ENCODE data around the gene CPNE5. TPM values are rescaled to one million over a fixed set of nuclear protein-coding genes. Genes with fewer than 3 reads are reported as not detected.

CPNE5 gene
- total RNA-seq, 1 donor from 2014 or later, result 2.9 TPM

DNA sequence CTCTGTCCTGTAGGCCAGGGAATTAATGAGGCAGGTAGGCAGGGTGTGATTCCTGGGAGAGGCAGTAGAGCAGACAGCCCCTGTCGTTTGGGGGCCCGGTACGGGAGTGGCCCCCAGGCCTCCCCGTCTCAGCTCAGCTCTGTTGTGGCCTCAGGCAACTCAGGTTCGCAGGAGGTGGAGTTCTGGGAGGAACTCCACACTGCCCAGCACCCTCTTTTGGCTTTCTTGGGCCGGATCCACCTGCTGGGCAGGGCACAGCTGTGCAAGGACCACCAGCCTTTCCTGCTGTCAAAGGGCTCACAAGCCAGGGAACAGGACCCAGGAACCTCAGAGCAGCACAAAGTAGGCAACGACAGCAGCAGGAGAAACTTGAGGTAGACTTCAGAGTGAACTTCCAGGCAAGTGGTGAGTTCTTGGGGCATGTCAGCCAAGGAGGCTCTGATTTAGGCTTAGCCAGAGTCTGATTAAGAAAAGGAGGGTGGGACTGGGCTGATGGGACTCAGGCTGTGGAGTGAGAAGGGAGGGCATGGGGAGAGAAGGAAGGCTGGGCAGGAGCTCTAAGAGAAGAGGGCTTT is 104.7 kb downstream of the CPNE5 start:
- H3K4me3 Mint-ChIP-seq (ENCODE audit: unreplicated experiment), result no peak overlapping the region
- DNase-seq, result no peak
- H3K27ac Mint-ChIP-seq (ENCODE audit: unreplicated experiment), result no peak overlapping the region
- TF ChIP-seq, protein P1, sequence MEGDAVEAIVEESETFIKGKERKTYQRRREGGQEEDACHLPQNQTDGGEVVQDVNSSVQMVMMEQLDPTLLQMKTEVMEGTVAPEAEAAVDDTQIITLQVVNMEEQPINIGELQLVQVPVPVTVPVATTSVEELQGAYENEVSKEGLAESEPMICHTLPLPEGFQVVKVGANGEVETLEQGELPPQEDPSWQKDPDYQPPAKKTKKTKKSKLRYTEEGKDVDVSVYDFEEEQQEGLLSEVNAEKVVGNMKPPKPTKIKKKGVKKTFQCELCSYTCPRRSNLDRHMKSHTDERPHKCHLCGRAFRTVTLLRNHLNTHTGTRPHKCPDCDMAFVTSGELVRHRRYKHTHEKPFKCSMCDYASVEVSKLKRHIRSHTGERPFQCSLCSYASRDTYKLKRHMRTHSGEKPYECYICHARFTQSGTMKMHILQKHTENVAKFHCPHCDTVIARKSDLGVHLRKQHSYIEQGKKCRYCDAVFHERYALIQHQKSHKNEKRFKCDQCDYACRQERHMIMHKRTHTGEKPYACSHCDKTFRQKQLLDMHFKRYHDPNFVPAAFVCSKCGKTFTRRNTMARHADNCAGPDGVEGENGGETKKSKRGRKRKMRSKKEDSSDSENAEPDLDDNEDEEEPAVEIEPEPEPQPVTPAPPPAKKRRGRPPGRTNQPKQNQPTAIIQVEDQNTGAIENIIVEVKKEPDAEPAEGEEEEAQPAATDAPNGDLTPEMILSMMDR (IDR thresholded peaks at IDR 0.05; ENCODE audit: partially characterized antibody, unreplicated experiment), result no peak
- H3K27me3 Mint-ChIP-seq (ENCODE audit: unreplicated experiment), result peaks cover 3% of the 10 kb centered on the region
- H3K4me1 Mint-ChIP-seq (ENCODE audit: low read depth, unreplicated experiment), result peaks cover 3% of the 10 kb centered on the region
- no peaks in the 10 kb centered on the region for H3K36me3 Mint-ChIP-seq (ENCODE audit: unreplicated experiment)
- H3K9me3 Mint-ChIP-seq (ENCODE audit: unreplicated experiment), result peaks cover 2% of the 10 kb centered on the region

DNA sequence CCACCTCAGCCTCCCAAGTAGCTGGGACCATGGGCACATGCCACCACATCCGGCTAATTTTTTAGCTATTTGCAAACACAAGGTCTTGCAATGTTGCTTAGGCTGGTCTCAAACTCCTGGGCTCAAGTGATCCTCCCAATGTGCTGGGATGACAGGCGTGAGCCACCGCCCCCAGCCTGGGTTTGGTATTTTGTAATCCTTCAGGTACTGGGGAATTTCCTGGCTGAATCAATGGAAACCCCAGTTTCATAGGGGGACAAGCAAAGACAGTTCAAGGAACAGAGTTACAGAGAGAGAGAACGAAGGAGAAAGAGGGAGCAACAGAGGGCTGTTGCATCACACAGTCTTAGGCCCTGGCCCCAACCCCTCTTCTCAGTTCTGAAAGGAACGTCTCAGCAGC is 105.9 kb downstream of the CPNE5 start:
- TF ChIP-seq, protein P1 (IDR thresholded peaks at IDR 0.05; ENCODE audit: partially characterized antibody, unreplicated experiment), result no peak
- no peaks in the 10 kb centered on the region for H3K36me3 Mint-ChIP-seq (ENCODE audit: unreplicated experiment)
- peaks cover 6% of the 10 kb centered on the region for H3K4me1 Mint-ChIP-seq (ENCODE audit: low read depth, unreplicated experiment)
- peaks cover 2% of the 10 kb centered on the region for H3K9me3 Mint-ChIP-seq (ENCODE audit: unreplicated experiment)
- peaks cover 3% of the 10 kb centered on the region for H3K27me3 Mint-ChIP-seq (ENCODE audit: unreplicated experiment)
- no peak overlapping the region for H3K4me3 Mint-ChIP-seq (ENCODE audit: unreplicated experiment)
- no peak for DNase-seq
- H3K27ac Mint-ChIP-seq (ENCODE audit: unreplicated experiment), result no peak overlapping the region

DNA sequence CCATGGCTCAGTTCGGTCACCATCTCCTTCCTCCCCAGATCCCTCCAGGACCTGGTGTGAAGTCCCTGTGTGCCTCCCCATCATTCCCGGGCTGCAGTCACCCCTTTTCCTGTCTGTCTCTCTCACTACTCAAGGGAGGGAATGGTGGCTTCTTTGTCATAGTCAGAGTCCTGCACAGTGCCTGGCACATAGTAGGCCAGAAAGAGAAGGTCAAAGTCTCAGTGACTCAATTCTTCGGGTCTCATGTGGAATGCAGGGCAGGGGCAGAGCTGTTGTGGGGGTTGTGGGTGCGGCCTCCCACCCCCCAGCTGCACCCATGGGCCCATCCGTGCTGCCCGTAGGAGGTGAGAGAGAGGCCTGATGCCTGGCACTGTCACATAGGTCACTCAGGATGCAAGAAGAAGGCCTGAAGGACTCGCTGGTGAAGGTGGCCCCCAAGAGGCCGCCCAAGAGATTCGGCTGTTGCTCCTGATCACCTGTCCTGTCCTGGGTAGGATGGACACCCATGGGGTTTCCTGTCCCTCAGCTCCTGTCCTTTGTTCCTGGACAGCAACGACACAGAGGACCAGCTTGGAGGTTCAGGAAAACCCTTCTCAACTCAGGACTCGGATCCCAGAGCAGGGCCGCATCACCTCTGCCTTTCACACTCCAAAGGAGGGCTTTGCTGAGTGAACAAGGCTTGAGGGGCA is 107.5 kb downstream of the CPNE5 start:
- H3K36me3 Mint-ChIP-seq (ENCODE audit: unreplicated experiment), result no peaks in the 10 kb centered on the region
- DNase-seq, result no peak
- peaks cover 16% of the 10 kb centered on the region for H3K4me1 Mint-ChIP-seq (ENCODE audit: low read depth, unreplicated experiment)
- TF ChIP-seq, protein P1 (IDR thresholded peaks at IDR 0.05; ENCODE audit: partially characterized antibody, unreplicated experiment), result no peak
- peaks cover 6% of the 10 kb centered on the region for H3K9me3 Mint-ChIP-seq (ENCODE audit: unreplicated experiment)
- no peak overlapping the region for H3K27ac Mint-ChIP-seq (ENCODE audit: unreplicated experiment)
- H3K27me3 Mint-ChIP-seq (ENCODE audit: unreplicated experiment), result peaks cover 6% of the 10 kb centered on the region
- no peak overlapping the region for H3K4me3 Mint-ChIP-seq (ENCODE audit: unreplicated experiment)

DNA sequence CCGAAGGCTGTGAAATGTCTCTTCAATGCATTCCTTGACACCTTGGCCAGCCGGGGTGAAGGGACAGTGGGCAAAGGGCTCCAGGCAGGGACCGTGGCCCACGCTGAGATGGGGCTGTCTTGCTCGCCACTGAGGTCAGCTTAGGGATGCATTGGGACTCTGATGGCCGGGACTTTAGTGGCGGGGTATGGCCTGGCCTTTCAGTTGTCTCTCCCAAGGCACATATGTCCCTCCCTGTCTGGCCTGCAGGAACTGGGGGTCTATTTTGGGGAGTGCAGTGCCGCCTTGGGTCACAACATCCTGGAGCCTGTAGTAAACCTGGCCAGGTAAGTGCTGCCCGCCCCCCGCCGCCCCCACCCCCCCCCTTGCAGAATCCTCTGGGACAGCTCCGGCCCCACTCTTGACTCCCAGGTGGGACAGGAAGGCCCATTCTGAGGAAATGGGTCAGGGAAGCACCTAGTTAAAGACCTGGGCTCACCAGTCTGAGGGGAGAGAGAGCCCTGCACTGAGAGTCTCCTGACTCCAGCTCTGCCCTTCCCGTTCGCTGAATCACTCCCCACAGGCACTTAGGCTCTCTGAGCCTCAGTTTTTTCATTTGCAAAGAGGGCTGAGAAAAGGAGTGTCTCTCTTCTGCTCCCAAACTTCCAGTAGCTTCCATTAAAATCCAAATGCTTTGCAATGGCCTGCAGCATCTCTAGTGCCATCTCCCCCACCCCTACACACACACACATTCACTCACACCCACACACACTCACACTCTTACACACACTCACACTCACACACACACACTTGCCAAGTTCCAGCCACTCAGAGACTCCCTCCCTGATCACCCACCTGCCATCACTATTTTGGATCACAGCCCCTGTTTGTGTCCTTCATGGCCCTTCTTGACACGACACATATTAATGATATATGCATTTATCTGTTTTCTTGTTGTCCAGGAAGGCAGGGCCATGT is 108.5 kb downstream of the CPNE5 start:
- Mint-ChIP-seq H3K27ac (ENCODE audit: unreplicated experiment) (no peak overlapping the region), H3K9me3 (ENCODE audit: unreplicated experiment) (peaks cover 5% of the 10 kb centered on the region), H3K4me1 (ENCODE audit: low read depth, unreplicated experiment) (peaks cover 18% of the 10 kb centered on the region), H3K36me3 (ENCODE audit: unreplicated experiment) (no peaks in the 10 kb centered on the region), H3K4me3 (ENCODE audit: unreplicated experiment) (no peak overlapping the region), H3K27me3 (ENCODE audit: unreplicated experiment) (peaks cover 8% of the 10 kb centered on the region)
- DNase-seq, result no peak
- TF ChIP-seq, protein P1 (IDR thresholded peaks at IDR 0.05; ENCODE audit: partially characterized antibody, unreplicated experiment), result no peak

Measured in glutamatergic neuron (in vitro differentiated cells).